ENCODE results near the gene USHBP1. TPM values are rescaled to one million over a fixed set of nuclear protein-coding genes. Genes with fewer than 3 reads are reported as not detected.
A peak's percentile ranks its signal among the peaks of the same experiment; 100 is the strongest.

Gene USHBP1
- total and polyA plus RNA-seq, 7 experiments from 2014 or later: 0.22 to 1.2 (median 0.49) TPM; not detected in 1

- Histone ChIP-seq H3K9me3 (ENCODE audit: control insufficient read depth in 2 of 3, low read length in 3 of 3) (no peaks in the 10 kb centered on the region), H3K27me3 (ENCODE audit: control insufficient read depth in 2 of 2, insufficient read depth in 2 of 2, low read length in 2 of 2) (no peaks in the 10 kb centered on the region), H3K27ac (ENCODE audit: low read depth, low read length) (no peak overlapping the region), H3K36me3 (ENCODE audit: control insufficient read depth in 2 of 3, insufficient read depth in 3 of 3, low read length in 3 of 3) (peaks cover under 1 to 82% (median 20%) of the 10 kb centered on the region in 3 experiments), H3K4me3 (ENCODE audit: low read length) (no peak overlapping the region), H3K4me1 (ENCODE audit: control insufficient read depth in 2 of 2, insufficient read depth in 2 of 2, low read length in 2 of 2) (no peaks in the 10 kb centered on the region)
- peaks cover 0 to 13% (median 0%) of the 10 kb centered on the region in 7 donors for H3K4me1 Mint-ChIP-seq
- peak overlapping the region in 4 of 9 donors; percentile 5 to 67 (median 17) for H3K27ac Mint-ChIP-seq
- H3K4me3 Mint-ChIP-seq: no peak overlapping the region
- intact Hi-C loops (cut with micrococcal nuclease): no loop called here
- CTCF ChIA-PET: interaction anchor here (0.8 to 2.0 kb wide), 2 partner anchors 22 to 54 kb away, joined by 3 to 5 read pairs; no protein-coding TSS in a partner anchor
- peaks cover 0 to 34% (median 16%) of the 10 kb centered on the region in 5 donors for H3K36me3 Mint-ChIP-seq
- DNase-seq (no peak), ATAC-seq (no peak)
- no peaks in the 10 kb centered on the region for H3K9me3 Mint-ChIP-seq
- H3K27me3 Mint-ChIP-seq: no peaks in the 10 kb centered on the region
- POLR2A ChIA-PET: interaction anchor here (0.6 to 1.1 kb wide), 2 partner anchors 131 to 818 kb away, joined by 3 to 5 read pairs; no protein-coding TSS in a partner anchor
These were observed 57.6 kb downstream of the USHBP1 start for GRCh38 chr19:17206736-17207581.

- Mint-ChIP-seq H3K4me3 (no peak overlapping the region), H3K4me1 (peaks cover 0 to 16% (median 0%) of the 10 kb centered on the region in 7 donors), H3K27ac (peak overlapping the region in 1 of 9 donors; percentile 38), H3K36me3 (peaks cover 0 to 47% (median 18%) of the 10 kb centered on the region in 5 donors), H3K9me3 (no peaks in the 10 kb centered on the region), H3K27me3 (no peaks in the 10 kb centered on the region)
- Histone ChIP-seq H3K4me3 (ENCODE audit: low read length) (no peak overlapping the region), H3K4me1 (ENCODE audit: control insufficient read depth in 2 of 2, insufficient read depth in 2 of 2, low read length in 2 of 2) (no peaks in the 10 kb centered on the region), H3K27me3 (ENCODE audit: control insufficient read depth in 2 of 2, insufficient read depth in 2 of 2, low read length in 2 of 2) (no peaks in the 10 kb centered on the region), H3K36me3 (ENCODE audit: control insufficient read depth in 2 of 3, insufficient read depth in 3 of 3, low read length in 3 of 3) (peaks cover 7 to 84% (median 31%) of the 10 kb centered on the region in 3 experiments), H3K27ac (ENCODE audit: low read depth, low read length) (no peak overlapping the region), H3K9me3 (ENCODE audit: control insufficient read depth in 2 of 3, low read length in 3 of 3) (no peaks in the 10 kb centered on the region)
- DNase-seq (peak; percentile 41 to 68 (median 54)), ATAC-seq (peak; percentile 82)
- ChIA-PET POLR2A (interaction anchor here (1.0 to 1.1 kb wide), 2 partner anchors 9 to 129 kb away, joined by 4 to 5 read pairs; partner anchors contain the start of gene USE1), CTCF (interaction anchor here (0.5 to 2.6 kb wide), 10 partner anchors 8 to 139 kb away, joined by 3 to 13 read pairs (median 4); partner anchors contain the start of gene USE1)
- intact Hi-C loops (cut with micrococcal nuclease): loop anchor here (1.0 kb wide), 5 partner anchors 21 to 138 kb away; no protein-coding TSS in a partner anchor
These were observed 59.1 kb downstream of the USHBP1 start for GRCh38 chr19:17205237-17206140.

- ChIA-PET POLR2A (no interaction called here), CTCF (no interaction called here)
These were observed 61.8 kb downstream of the USHBP1 start for GRCh38 chr19:17202713-17203112.

GRCh38 chr19:17202249-17202648, 62.3 kb downstream of the USHBP1 start:
- no peak overlapping the region for H3K27ac ChIP-seq (ENCODE audit: low read depth, low read length)
- no peaks in the 10 kb centered on the region for H3K27me3 Mint-ChIP-seq
- H3K36me3 Mint-ChIP-seq: peaks cover 0 to 47% (median 26%) of the 10 kb centered on the region in 5 donors
- ChIA-PET CTCF (no interaction called here), POLR2A (no interaction called here)
- peak overlapping the region in 1 of 10 donors; percentile 23 for H3K4me3 Mint-ChIP-seq
- H3K36me3 ChIP-seq (ENCODE audit: control insufficient read depth in 2 of 3, insufficient read depth in 3 of 3, low read length in 3 of 3): peaks cover 7 to 89% (median 26%) of the 10 kb centered on the region in 3 experiments
- peaks cover 0 to 9% (median 0%) of the 10 kb centered on the region in 7 donors for H3K4me1 Mint-ChIP-seq
- no peaks in the 10 kb centered on the region for H3K27me3 ChIP-seq (ENCODE audit: control insufficient read depth in 2 of 2, insufficient read depth in 2 of 2, low read length in 2 of 2)
- no peak overlapping the region for H3K4me3 ChIP-seq (ENCODE audit: low read length)
- H3K9me3 ChIP-seq (ENCODE audit: control insufficient read depth in 2 of 3, low read length in 3 of 3): no peaks in the 10 kb centered on the region
- DNase-seq (no peak), ATAC-seq (peak; percentile 32)
- intact Hi-C loops (cut with micrococcal nuclease): no loop called here
- no peaks in the 10 kb centered on the region for H3K4me1 ChIP-seq (ENCODE audit: control insufficient read depth in 2 of 2, insufficient read depth in 2 of 2, low read length in 2 of 2)
- H3K27ac Mint-ChIP-seq: peak overlapping the region in 5 of 9 donors; percentile 24 to 81 (median 46)
- peaks cover 0 to 2% (median 0%) of the 10 kb centered on the region in 11 donors for H3K9me3 Mint-ChIP-seq

More at GRCh38 chr19:17202713-17203112, 61.8 kb downstream of the USHBP1 start:
- H3K4me1 Mint-ChIP-seq: peaks cover 0 to 9% (median 0%) of the 10 kb centered on the region in 7 donors
- peaks cover 0 to 44% (median 23%) of the 10 kb centered on the region in 5 donors for H3K36me3 Mint-ChIP-seq
- Histone ChIP-seq H3K4me1 (ENCODE audit: control insufficient read depth in 2 of 2, insufficient read depth in 2 of 2, low read length in 2 of 2) (no peaks in the 10 kb centered on the region), H3K36me3 (ENCODE audit: control insufficient read depth in 2 of 3, insufficient read depth in 3 of 3, low read length in 3 of 3) (peaks cover 7 to 84% (median 26%) of the 10 kb centered on the region in 3 experiments), H3K9me3 (ENCODE audit: control insufficient read depth in 2 of 3, low read length in 3 of 3) (no peaks in the 10 kb centered on the region), H3K27ac (ENCODE audit: low read depth, low read length) (no peak overlapping the region), H3K27me3 (ENCODE audit: control insufficient read depth in 2 of 2, insufficient read depth in 2 of 2, low read length in 2 of 2) (no peaks in the 10 kb centered on the region), H3K4me3 (ENCODE audit: low read length) (no peak overlapping the region)
- H3K27me3 Mint-ChIP-seq: no peaks in the 10 kb centered on the region
- DNase-seq: no peak
- intact Hi-C loops (cut with micrococcal nuclease): no loop called here
- no peak overlapping the region for H3K4me3 Mint-ChIP-seq
- H3K27ac Mint-ChIP-seq: peak overlapping the region in 2 of 9 donors; percentile 32 to 46
- ATAC-seq: no peak
- H3K9me3 Mint-ChIP-seq: peaks cover 0 to 2% (median 0%) of the 10 kb centered on the region in 11 donors

- H3K27ac ChIP-seq (ENCODE audit: low read depth, low read length): no peak overlapping the region
- Mint-ChIP-seq H3K27me3 (no peaks in the 10 kb centered on the region), H3K4me3 (no peak overlapping the region), H3K4me1 (peaks cover 0 to 9% (median 0%) of the 10 kb centered on the region in 7 donors), H3K36me3 (peaks cover 0 to 53% (median 36%) of the 10 kb centered on the region in 5 donors), H3K9me3 (peaks cover 0 to 2% (median 0%) of the 10 kb centered on the region in 11 donors), H3K27ac (no peak overlapping the region)
- no peaks in the 10 kb centered on the region for H3K4me1 ChIP-seq (ENCODE audit: control insufficient read depth in 2 of 2, insufficient read depth in 2 of 2, low read length in 2 of 2)
- no peak overlapping the region for H3K4me3 ChIP-seq (ENCODE audit: low read length)
- H3K9me3 ChIP-seq (ENCODE audit: control insufficient read depth in 2 of 3, low read length in 3 of 3): no peaks in the 10 kb centered on the region
- POLR2A ChIA-PET: interaction anchor here (0.5 kb wide), 1 partner anchor 185 kb away, joined by 3 read pairs; no protein-coding TSS in a partner anchor
- ATAC-seq (no peak), DNase-seq (no peak)
- intact Hi-C loops (cut with micrococcal nuclease): no loop called here
- H3K27me3 ChIP-seq (ENCODE audit: control insufficient read depth in 2 of 2, insufficient read depth in 2 of 2, low read length in 2 of 2): no peaks in the 10 kb centered on the region
- CTCF ChIA-PET: interaction anchor here (0.6 to 0.9 kb wide), 3 partner anchors 12 to 66 kb away, joined by 3 to 14 read pairs (median 3); no protein-coding TSS in a partner anchor
- peaks cover 7 to 86% (median 24%) of the 10 kb centered on the region in 3 experiments for H3K36me3 ChIP-seq (ENCODE audit: control insufficient read depth in 2 of 3, insufficient read depth in 3 of 3, low read length in 3 of 3)
These were observed 64.0 kb downstream of the USHBP1 start for GRCh38 chr19:17200408-17201079.

Measured in naive thymus-derived CD4-positive, alpha-beta T cell (primary cell).